ENCODE measurements around the gene INF2. TPM values are rescaled to one million over a fixed set of nuclear protein-coding genes. Genes with fewer than 3 reads are reported as not detected.

INF2 gene
- 100 to 1,000 TPM in 1 of 4 donors, 10 to 100 TPM in 3; 51.5 to 129 (median 66.7) TPM for total RNA-seq

DNA sequence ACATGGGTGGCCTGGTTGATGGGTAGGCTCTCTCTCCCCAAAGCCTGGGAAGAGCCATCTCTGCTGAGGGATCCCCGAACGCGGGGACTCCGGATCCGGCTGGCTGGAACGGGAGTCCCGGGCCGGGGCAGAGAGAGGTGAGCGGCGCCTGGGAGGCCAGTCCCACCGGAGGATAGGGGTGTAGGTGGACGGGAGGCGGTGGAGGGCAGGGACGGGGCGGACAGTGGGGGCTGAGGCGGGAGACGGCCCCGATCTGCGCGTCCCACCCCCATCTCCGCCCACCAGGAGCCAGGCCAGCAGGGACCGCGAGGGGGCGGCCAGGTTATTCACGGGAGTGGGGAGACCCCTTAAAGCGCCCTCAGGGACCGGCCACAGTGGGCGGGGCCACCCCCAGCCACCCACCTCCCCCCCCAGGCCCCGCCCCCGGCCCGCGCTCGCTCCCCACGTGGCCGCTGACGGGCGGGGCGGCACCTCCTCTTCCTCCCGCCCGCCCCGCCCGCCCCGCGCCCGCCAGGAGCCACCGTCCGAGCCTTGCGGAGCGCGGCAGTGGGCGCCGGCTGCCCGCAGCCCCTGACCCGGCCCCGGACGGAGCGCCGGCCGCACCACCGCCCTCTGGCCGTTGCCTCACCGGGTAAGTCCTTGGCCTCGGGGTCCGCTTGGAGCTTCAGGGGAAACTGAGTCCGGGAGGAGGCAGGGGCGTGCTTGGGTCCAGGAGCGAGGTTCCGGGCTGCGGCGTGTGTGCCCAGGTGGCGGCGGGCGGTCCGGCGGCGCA, at the start of gene INF2:
Gene INF2, plus strand, starts transcription at position 510 of the 772 bp plus-strand sequence. CDS start 11,748 bp downstream, outside the sequence.
- no peak for DNase-seq (ENCODE audit: extremely low spot score)
- Histone ChIP-seq H3K27me3 (no peaks in the 10 kb centered on the region), H3K4me3 (peak within 1 kb of the TSS; percentile 77 to 98 (median 88)), H3K4me1 (peaks cover 58 to 67% (median 65%) of the 10 kb centered on the region in 4 donors), H3K27ac (replicated peaks in 1 of 4) (peak within 1 kb of the TSS; percentile 72 to 88 (median 84)), H3K9me3 (no peaks in the 10 kb centered on the region), H3K36me3 (peaks cover 0 to 10% (median 6%) of the 10 kb centered on the region in 4 donors)
- WGBS: 0% methylated on average over 3 of the region's 76 CpGs
- TF ChIP-seq POLR2AphosphoS5 (IDR thresholded peaks at IDR 0.05) (peak in 1 of 2 donors; percentile 44), POLR2A (IDR thresholded peaks at IDR 0.05; ENCODE audit: low read depth) (no peak), EP300 (IDR thresholded peaks at IDR 0.05) (no peak)
- TF ChIP-seq, protein P1, sequence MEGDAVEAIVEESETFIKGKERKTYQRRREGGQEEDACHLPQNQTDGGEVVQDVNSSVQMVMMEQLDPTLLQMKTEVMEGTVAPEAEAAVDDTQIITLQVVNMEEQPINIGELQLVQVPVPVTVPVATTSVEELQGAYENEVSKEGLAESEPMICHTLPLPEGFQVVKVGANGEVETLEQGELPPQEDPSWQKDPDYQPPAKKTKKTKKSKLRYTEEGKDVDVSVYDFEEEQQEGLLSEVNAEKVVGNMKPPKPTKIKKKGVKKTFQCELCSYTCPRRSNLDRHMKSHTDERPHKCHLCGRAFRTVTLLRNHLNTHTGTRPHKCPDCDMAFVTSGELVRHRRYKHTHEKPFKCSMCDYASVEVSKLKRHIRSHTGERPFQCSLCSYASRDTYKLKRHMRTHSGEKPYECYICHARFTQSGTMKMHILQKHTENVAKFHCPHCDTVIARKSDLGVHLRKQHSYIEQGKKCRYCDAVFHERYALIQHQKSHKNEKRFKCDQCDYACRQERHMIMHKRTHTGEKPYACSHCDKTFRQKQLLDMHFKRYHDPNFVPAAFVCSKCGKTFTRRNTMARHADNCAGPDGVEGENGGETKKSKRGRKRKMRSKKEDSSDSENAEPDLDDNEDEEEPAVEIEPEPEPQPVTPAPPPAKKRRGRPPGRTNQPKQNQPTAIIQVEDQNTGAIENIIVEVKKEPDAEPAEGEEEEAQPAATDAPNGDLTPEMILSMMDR (IDR thresholded peaks at IDR 0.05): no peak
- intact Hi-C loops (cut with DNase I): no loop called here

DNA sequence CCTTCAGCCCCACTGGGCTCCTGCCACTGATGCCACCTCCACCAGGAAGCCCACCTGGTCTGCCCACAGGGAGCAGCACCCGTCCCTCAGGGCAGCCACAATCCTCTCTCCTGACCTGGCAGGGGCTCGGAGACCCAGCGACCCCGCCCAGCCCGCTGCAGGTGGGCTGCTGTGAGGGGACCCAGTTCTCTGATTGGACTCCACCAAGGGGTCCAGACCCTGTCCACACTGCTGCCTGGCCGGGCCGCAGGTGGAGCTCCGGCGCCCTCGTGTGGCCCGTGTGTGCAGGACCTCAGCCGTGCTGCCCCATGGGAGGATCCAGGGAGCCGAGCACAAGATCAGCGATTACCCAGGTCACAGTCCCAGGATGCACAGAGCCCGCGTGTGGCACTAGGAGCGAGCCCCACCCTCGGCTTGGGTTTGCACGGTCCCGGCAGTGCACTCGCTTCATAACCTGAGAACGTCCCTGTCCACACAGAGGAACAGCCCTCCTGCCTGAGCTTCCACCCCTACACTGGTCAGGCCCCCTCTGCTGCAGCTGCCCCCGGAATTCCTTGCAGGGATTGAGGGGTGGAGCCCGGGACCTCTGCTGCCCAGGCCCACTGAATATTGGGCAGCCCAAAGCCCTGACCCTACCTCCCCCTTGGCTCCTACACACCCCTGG, 49.4 kb upstream of the INF2 start:
- Histone ChIP-seq H3K36me3 (no peaks in the 10 kb centered on the region), H3K4me3 (no peak overlapping the region), H3K4me1 (peaks cover 0 to 9% (median 3%) of the 10 kb centered on the region in 4 donors), H3K27me3 (peaks cover 0 to 59% (median 6%) of the 10 kb centered on the region in 4 donors), H3K9me3 (peaks cover 0 to 7% (median 2%) of the 10 kb centered on the region in 4 donors), H3K27ac (replicated peaks in 1 of 4) (no peak overlapping the region)
- TF ChIP-seq, protein P1 (IDR thresholded peaks at IDR 0.05): peak; percentile 70 to 84 (median 76)
- TF ChIP-seq EP300 (IDR thresholded peaks at IDR 0.05): no peak
- DNase-seq (ENCODE audit: extremely low spot score): no peak
- no CpG with 5 or more reads among the region's 24 CpGs for WGBS
- intact Hi-C loops (cut with DNase I): loop anchor here (5.0 kb wide), 2 partner anchors 503 to 548 kb away; partner anchors contain the start of gene KIF26A

DNA sequence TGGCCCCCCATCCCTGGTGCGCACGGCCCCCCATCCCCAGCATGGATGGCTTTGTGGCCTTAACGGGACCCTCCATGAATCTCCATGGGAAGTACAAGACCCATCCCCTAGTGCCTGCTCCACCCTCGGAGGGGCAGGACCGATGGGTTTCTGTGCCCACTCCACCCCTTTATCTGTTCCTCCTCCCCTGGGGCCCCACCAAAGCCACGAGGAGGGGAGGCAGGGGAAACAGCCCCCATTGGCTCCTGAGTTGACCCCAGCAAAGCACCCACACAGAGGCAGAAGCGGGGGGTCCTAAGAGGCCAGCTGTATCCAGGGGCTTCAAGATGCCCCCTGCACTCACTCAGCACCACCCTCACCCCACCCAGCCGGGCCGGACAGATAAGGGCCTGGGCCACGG, 48.7 kb upstream of the INF2 start:
- no peak for DNase-seq (ENCODE audit: extremely low spot score)
- H3K36me3 ChIP-seq: no peaks in the 10 kb centered on the region
- H3K27me3 ChIP-seq: peaks cover 0 to 52% (median 6%) of the 10 kb centered on the region in 4 donors
- WGBS: 75% methylated on average over 10 of the region's 10 CpGs
- TF ChIP-seq POLR2AphosphoS5 (IDR thresholded peaks at IDR 0.05) (no peak), POLR2A (IDR thresholded peaks at IDR 0.05; ENCODE audit: low read depth) (no peak), EP300 (IDR thresholded peaks at IDR 0.05) (no peak)
- TF ChIP-seq, protein P1 (IDR thresholded peaks at IDR 0.05): no peak
- no peak overlapping the region for H3K27ac ChIP-seq (replicated peaks in 1 of 4)
- H3K4me3 ChIP-seq: no peak overlapping the region
- H3K9me3 ChIP-seq: peaks cover 0 to 11% (median 8%) of the 10 kb centered on the region in 4 donors
- intact Hi-C loops (cut with DNase I): no loop called here
- peaks cover 0 to 9% (median 3%) of the 10 kb centered on the region in 4 donors for H3K4me1 ChIP-seq

DNA sequence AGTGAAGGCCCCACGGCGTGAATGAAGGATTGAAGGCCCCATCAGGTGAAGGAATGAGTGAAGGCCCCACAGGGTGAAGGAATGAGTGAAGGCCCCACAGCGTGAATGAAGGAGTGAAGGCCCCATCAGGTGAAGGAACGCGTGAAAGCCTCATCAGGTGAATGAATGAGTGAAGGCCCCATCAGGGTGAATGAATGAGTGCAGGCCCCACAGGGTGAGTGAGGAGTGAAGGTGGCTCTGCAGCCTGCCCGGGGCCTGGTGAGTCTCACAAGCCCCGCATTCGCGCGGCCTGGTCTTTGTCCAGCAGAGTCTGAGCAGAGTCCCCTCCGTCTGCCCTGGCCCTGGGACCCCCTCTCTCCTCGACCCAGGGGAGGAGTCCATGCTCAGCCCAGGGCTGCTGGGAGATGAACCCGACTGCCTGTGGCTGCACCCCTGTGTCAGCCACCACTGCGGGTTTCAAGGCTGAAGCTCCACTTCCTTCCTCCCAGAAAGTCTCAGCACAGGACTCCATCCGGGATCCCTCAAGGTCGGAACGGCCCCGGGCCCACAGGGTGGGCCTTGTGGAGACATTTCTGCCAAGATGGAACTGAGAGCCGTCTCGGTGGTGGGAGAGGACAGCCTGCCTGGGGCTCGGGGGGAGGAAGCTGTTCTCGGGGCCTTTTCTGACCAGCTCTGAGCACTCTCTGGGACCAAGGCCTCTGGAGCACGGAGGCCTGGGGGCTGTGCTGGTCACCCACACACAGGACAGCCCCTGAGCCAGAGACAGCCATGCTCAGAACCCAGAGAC, 47.5 kb upstream of the INF2 start:
- no peaks in the 10 kb centered on the region for H3K36me3 ChIP-seq
- peaks cover 0 to 40% (median 6%) of the 10 kb centered on the region in 4 donors for H3K27me3 ChIP-seq
- H3K4me3 ChIP-seq: no peak overlapping the region
- TF ChIP-seq POLR2A (IDR thresholded peaks at IDR 0.05; ENCODE audit: low read depth) (no peak), EP300 (IDR thresholded peaks at IDR 0.05) (no peak), POLR2AphosphoS5 (IDR thresholded peaks at IDR 0.05) (no peak)
- TF ChIP-seq, protein P1 (IDR thresholded peaks at IDR 0.05): no peak
- no peak for DNase-seq (ENCODE audit: extremely low spot score)
- 82% methylated on average over 10 of the region's 23 CpGs for WGBS
- H3K9me3 ChIP-seq: peaks cover 0 to 11% (median 8%) of the 10 kb centered on the region in 4 donors
- H3K4me1 ChIP-seq: peaks cover 0 to 9% (median 3%) of the 10 kb centered on the region in 4 donors
- no peak overlapping the region for H3K27ac ChIP-seq (replicated peaks in 1 of 4)
- intact Hi-C loops (cut with DNase I): no loop called here

Measured in esophagus muscularis mucosa (tissue), 4 donors.